NCI-H187 (cell line): Measurements from ENCODE around the gene SMYD2.

Experiments used
- DNase-seq, 2 experiments: peaks; one replicate each; lab custom pipeline; 2025; lab: John Stamatoyannopoulos, UW

The SMYD2 gene

DNA sequence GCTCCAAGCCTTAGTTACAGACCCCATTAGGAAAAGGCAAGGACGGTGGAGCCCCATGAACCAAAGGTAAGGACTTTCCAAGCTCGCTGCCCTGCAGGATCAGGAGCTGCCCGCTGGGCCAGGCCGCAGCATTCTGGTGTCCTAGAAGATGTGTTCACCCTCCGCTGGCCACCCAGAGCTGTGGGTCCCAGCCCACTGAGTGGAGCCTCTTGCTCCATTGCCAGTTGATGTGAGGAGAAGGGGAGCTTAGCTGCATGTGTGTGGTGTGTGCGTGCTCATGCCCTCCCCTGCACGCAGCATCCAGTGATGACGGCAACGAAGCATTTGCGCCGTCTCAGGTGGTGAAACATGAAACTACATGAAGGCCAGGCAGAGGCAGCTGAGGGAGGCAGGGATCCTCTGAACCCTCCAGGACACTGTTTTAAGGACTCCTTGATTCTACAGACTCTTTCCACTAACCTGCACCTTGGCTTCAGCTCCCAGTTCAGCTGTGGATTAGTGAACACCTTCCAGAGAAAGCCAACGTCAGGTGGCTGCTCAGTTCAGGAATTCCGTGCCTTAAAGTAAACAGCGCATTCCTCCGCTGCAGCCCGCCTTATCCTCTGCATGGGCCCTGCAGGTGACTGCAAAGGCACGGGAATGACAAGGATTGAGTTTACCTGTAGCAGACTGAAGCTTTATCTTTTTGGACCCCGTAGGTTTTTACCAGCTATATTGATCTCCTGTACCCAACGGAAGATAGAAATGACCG is 48.7 kb downstream of the SMYD2 start:
- no peak for DNase-seq

DNA sequence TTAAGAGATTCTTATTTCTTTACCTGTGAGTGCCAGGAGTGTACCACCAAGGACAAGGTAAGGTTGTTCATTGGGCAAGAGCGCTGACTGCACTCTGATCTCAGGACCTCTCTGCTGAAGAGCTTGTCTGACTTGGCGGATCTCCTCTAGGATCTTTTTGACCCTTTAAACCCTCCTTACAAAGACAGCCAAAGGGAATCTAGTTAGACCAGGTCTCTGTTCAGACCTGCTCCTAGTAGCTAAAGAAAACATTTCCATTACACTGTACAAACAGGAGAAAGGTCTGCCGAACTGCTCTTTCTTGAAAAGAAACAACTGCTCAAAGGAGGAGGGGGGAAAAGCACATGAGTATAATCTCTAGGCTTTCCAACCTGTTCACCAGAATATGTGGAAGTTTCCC is 49.3 kb downstream of the SMYD2 start:
- no peak for DNase-seq

DNA sequence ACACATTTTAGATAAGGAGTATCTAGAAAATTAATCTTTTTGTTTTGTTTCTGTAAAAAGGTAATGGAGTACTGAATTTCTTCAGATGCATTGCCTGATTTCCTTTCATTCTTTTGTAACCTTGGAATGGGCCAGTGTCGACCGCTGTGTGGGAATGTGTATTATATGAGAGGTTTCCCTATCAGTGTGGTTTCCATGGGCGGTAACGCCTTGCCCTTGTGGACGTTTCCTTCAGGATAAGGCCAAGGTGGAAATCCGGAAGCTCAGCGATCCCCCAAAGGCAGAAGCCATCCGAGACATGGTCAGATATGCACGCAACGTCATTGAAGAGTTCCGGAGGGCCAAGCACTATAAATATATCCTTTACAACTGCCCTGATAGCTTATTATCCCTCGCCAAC is 49.8 kb downstream of the SMYD2 start:
- DNase-seq = no peak

DNA sequence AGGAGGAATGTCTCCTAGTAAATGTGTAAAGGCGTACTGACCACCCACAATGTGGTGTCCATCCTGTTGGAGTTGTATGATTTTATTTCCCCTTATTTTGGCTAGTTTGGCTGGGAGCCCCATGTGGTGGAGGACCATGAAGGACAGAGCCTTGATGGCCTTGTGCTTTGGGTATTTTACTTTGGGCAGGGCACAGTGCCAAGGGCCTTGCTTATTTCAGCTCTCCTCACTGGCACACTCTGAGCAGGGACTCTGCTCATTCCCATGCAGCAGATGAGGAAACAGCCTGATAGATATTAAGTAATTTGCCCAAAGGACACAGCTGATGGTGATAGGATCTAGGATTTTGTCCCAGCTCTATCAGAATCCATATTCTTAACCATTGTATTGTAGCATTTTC is 50.2 kb downstream of the SMYD2 start:
- no peak for DNase-seq

DNA sequence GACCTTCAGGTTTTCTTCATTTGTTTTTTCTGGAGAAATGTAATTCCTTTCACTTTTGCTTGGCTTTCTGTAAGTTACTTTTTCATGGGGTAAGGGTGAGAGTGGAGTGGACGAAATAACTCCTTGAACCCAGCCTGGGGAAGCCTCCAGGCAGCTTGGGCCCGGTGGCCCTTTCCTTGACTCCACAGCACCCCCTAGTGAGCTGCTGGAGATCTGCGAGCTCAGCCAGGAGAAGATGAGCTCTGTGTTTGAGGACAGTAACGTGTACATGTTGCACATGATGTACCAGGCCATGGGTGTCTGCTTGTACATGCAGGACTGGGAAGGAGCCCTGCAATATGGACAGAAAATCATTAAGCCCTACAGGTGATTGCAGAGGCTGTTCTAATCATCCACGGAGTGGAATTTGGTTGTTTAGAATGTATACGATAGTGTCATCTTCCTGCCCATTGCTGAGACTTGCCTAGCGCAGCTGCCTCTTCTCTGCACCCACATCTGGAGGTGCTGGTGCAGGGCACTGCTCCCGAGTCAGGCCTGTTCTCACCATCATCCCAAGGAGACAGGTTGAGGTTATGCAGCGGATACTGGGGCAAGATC is 51.0 kb downstream of the SMYD2 start:
- DNase-seq = peak in 1 of 2 experiments; percentile 1

DNA sequence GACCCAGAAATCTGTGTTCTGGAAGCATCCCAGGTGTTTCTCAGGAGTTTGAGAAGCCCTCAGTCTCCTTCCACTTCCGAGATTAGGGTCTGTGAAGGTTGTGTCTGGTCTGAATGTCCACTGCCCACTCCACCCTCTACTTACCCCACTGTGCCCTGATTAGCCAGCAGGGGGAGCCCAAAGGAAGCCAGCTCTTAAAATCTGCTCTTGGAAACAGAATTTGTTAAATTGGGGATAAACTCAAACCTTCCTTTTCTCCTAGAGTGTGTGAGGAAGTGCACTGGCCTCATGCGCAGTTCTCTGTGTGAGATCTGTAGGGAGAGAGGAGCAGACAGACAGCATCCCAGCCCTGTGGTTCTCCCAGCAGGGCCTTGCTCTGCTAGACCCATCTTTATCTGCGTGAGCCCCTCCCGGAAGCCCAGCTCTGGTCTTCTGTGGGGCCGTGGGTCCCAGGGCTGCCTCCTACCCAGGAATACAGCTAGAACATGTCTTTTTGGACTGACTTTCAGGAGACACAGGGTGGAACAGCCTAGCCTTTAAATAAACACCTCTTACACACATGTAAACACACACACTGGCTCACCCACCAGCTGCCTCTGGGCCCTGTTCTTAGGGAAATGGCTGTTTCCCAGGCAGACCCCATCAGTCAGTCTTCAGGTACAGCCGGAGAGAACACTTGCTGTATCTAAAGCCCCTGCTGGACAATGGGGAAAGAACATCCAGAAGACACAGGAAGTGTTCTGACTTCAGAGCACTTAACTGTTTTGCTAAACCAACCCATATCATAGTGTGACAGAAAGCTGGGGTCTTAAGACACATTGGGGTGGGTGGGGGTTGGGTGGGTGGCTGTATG is 52.2 kb downstream of the SMYD2 start:
- DNase-seq = no peak

DNA sequence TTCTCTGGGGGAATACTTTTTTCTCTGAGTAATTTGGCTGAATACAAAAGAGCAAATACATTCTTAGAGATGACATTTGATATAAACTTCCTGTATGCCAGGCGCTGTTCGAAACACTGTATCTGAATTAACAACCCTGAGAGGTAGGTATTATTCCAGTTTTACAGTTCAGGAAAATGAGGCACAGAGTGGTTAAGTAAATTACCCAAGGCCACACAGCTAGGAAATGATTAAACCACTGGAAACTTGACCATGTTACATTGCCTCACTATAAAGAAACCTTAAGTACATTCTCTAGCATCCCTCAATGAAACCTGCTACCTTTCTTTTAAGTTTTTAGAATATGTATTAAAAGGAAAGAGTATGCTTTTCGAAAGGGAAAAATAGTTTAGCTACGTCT is 54.6 kb downstream of the SMYD2 start:
- DNase-seq = no peak

DNA sequence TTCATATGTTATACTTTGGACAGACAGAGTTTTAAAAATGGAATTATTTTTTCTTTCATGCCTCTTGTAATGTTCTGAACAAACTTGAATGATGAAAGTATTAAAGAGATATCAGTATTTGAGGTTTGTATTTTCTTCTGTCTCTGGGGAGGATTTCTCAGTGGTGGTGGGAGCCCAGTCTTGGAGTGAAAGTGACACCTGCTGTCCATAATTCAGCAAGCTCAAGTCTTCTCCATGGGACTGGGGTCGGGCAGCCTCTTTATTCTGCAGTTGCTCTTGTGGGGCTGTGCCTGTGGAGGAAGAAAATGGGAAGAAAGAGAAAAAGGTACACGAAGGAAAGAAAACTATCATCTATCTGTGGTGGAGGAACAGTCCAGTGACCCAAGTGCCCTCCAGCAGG is 56.1 kb downstream of the SMYD2 start:
- DNase-seq = no peak

DNA sequence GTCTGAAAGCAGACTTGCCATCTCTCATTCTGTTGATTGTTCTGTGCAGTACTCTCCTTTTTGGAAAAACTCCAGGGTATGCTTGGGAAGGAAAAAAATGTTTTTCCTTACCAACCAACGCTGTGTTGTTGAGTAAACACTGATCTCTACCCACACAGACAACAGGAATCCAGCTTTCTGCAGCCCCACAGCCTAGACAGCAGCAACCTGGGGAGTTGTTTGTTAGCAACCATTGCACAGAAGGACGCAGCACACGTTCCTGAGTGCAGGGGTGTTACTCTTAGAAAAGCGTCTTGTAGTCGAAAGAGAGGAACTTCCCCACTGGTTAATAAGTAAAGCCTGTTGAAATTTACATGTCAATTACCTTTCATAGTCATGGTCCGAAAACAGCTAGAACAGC is 56.6 kb downstream of the SMYD2 start:
- no peak for DNase-seq

DNA sequence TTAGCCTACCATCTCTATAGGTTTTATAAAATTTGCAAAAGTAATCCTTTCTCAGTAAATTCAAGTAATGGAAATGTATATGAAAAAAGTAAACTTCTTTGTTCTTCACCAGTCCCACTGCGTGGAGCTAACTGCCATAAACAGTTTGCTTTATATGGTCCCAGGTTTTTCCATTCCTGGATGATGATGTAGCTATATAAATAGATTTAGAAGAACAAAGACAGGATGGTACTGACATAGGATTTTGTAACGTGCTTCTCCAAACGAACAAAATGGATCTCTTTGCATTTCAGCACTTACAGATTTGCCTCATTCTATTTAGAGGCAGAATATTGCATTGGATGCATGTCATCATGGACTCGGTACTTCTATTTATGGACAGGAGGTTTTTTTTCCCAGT is 57.3 kb downstream of the SMYD2 start:
- no peak for DNase-seq

DNA sequence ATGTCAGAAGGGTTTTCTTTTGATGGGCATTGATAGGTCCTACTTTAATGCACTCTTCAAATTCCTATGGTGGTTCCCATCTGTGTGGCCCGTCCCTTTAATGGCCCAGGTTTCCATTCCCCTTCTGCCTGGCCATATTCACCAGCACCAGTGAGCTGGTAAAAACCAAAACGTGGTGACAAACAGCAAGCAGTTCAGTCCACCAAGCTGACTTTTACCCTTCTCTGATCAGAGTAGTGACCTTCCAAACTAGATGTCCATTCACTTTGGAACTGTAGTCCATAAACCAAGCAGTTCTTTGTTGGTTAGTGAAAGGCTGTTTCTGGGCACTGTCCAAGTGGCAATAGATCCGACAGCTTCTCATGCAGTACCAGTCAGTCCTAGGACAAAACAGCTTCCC is 60.5 kb downstream of the SMYD2 start:
- DNase-seq = no peak

DNA sequence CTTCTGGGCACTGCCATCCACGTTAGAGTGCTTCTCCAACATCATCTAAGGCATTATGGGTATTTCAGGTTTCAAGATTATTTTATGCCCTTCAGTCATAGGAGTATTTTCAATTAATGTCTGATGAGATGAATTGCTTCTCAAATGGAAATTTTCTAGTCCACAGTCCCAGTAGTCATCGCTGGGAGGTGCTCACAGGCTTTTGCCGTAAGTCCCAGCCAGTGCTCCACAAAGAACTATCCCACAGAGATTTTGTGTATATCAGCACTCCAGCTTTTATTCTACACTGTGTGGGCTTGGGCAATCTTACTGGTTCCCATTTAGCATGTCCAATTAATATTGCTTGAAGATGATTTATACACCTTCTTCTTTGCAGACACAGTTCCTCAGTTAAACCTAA is 61.0 kb downstream of the SMYD2 start:
- no peak for DNase-seq

DNA sequence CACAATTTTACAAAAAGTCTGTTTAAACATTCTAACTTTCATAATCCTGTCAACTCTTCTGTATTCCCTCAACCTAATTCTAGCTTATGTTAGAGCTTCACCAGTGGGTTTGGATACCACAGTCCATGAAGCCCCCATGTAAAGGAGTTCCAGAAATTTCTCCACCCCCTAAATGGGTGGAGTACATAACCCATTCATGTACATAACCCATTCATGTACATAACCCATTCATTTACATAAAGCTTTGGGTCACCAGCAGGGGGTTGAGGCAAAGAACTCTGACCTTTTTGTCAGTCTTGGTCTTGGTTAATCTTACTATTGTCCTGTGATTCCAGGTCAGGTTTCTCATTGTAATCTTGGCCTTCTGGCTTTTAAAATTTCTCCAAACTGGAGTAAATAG is 61.6 kb downstream of the SMYD2 start:
- DNase-seq = no peak

DNA sequence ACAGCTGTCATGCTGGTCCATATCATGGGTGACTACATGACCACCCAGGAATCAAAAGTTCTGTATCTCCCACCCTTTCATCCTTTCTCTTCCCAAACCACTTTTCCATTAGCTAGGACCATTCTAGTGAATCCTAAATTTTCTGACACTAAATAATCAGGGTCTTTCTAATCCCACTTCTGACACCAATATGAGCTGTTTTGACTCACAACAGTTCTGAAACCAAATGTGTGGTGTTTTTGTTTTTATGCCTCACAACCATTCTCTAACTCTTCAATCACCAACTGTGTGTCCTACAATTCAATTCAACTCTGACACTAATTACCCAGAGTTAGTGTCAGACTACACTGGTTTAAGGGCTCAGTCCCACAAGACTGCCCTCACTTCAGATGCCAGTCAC is 63.9 kb downstream of the SMYD2 start:
- no peak for DNase-seq

DNA sequence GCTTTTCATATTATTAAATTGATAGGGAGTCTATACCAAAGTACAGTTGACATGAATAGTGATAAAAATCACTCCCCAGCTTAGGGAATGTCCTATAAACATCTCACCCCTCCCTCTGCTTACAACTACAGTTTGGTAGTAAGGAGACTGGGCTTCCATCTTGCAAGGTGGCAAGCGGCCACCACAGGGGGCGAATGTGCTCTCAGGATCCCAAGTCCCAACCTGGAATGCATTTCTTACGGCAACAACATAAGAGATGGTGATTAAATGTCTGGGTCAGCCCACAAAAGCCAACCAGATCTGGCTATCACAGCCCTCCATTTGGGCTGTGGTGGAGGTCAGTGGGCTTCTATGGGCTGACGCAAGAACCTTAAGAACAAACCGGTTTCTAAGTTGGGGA is 68.0 kb downstream of the SMYD2 start:
- no peak for DNase-seq

DNA sequence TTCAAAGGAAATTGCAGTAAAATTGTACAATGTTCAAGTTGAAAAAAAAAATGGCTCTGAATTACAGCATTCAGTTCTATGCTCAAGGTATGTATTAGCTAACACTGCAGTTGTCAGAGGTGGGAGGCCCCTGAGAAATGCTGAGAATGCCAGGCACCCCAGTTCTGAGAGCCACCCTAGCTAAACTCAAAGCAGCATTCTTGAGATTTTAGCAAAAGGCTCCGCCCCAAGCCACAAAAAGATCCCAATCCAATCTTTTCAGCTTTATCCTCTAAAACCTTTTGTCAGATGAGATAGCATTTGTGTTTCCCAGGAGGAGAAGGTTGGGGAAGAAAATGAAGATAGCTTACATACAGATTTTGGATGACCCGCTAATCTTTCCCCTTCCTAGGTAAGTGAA is 68.8 kb downstream of the SMYD2 start:
- DNase-seq = no peak

DNA sequence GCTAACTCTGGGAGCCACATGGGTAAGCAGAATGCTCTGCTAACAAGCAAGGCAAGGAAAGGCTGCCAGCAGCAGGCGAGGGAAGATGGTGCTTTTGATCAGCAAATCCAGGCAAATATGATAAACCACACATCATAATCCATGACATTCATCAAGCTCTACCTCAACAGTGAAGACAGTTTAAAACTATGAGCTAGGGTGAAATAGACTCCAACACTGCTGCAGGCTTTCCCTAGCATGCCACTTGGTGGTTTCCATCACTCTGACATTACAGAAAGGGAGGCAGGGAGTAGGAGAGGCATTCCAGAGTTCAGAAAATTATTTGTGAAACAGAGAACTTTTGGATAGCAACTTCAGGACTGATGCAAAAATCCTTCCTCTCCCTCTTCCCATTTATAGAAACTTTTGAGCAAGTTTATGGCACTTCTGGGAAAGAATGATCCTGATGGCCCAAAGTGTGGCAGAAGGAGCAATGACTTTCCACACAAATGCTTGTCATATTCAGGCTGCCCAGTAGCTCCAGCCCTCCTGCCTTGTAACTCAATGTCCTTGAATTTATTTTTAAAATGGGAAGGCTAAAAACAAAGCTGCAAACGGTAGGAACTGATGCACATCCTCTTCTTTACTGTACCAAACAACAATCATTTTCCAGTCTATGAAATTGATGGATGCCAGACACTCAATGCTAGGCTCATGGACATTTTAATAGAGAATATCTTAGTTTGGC is 70.8 kb downstream of the SMYD2 start:
- DNase-seq = no peak

DNA sequence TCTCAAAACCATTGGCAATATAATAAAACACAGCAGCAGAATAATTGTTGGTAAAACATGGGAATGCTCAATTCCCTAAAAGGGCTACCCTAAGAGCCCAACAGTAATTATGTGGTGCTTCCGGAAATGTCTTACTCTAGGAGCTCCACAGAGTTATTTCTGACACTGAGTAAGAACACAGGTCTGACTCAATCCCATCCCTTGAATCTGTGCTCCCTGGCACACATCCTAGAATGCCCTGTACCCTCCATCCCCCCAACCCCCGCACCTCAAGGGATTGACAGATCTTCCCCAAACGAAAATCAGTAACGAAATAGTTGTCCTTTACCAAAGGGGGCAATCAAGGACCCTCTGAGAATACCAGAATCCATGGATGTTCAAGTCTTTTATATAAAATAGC is 71.9 kb downstream of the SMYD2 start:
- no peak for DNase-seq

DNA sequence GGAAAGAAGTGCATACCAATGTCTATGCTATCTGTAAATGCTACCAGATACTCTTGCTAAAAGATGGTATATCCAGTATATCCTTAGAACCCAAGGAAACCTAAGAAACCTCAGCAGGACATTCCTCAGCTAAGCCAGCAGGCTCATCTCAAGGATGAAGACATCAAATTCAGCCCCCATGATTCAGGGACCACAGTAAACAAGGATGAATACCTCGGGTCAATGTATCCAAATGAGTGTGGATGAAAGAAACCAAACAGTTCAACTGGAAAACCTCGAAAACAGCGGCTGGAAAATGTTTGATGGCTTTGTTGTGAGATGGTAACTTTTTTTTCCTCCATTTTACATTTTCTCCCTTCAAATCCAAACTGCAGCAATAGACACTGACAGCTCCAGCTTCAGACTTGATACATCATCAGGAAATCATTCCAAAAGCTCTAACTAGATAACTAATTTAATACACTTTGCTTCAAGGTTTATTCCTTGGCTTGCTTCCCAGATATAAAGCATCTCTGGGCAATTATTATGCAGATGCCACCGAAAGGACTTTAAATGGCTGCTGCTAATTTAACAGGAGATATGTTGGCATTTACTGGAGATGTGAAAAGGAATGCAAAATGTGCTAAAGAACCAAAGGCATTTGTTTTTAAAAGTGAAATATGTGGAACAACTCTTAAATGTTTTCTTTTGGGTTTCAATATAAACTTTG is 73.6 kb downstream of the SMYD2 start:
- DNase-seq = no peak

DNA sequence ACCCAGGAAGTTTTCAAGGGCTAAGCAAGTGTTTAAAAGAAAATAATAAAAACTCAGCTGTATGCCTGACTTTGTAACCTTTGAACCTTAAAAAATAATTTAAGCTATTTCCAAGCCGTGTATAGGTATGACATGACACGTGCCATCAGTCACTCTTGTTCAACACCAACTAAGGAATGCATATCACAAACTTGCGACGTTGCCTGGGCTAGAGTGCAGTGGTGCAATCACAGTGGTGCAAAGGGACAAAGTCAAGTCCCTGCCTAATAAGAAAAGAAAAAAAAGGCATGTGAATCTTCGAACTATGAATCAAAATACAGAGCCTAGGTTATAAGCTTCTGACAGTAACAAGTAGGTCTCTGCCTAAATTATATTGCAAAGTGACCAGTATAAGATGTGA is 79.2 kb downstream of the SMYD2 start:
- DNase-seq = no peak

DNA sequence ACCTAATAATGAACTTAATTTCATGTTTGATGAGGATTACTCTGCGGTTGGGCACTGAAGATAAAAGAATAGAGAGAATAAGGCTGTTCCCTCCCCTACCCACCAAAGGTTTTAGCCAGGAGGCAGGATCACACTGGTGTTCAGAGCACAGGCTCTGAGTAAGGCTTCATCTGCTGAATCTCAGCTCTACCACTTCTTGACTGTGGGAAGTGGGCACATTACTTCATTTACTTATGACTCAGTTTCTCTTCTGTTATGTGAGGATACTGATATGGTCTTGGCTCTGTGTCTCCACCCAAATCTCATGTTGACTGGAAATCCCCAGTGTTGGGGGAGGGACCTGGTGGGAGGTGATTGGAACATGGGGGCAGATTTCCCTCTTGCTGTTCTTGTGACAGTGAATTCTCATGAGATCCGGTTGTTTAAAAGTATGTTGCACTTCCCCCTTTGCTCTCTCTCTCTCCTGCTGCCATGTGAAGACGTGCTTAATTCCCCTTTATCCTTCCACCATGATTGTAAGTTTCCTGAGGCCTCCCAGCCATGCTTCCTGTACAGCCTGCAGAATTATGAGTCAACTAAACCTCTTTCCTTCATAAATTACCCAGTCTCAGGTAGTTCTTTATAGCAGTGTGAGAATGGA is 79.7 kb downstream of the SMYD2 start:
- DNase-seq = no peak
